GM19023 (cell line): Measurements from ENCODE around the gene ASPSCR1.

ENCODE experiments used
- ATAC-seq: cut with Tn5 transposase; IDR thresholded peaks from one replicate; pipeline ENCODE4 v1.9.1; 2021; ENCODE audit warnings: mild to moderate bottlenecking, moderate library complexity; ENCODE audit not compliant: unreplicated experiment

The ASPSCR1 gene

GRCh38 chr17:81958633-81959342 is 18.6 kb upstream of the ASPSCR1 start:
- ATAC-seq, result no peak

- ATAC-seq, result peak; percentile 62
These were observed 17.9 kb upstream of the ASPSCR1 start for GRCh38 chr17:81959362-81960129.

- ATAC-seq, result no peak
These were observed 17.1 kb upstream of the ASPSCR1 start for GRCh38 chr17:81960130-81960958.

- no peak for ATAC-seq
These were observed 16.3 kb upstream of the ASPSCR1 start, which contains the start of gene NOTUM for GRCh38 chr17:81961087-81961511. Gene NOTUM, minus strand, starts transcription at chr17:81961187. Its CDS starts 278 bp downstream, at chr17:81960909.

GRCh38 chr17:81961521-81962498 is 15.6 kb upstream of the ASPSCR1 start:
- no peak for ATAC-seq

- ATAC-seq, result no peak
These were observed 14.7 kb upstream of the ASPSCR1 start for GRCh38 chr17:81962499-81963441.

- no peak for ATAC-seq
These were observed 13.2 kb upstream of the ASPSCR1 start for GRCh38 chr17:81964081-81964849.

- ATAC-seq, result no peak
These were observed 10.8 kb upstream of the ASPSCR1 start for GRCh38 chr17:81966343-81967243.

GRCh38 chr17:81967244-81967532 is 10.2 kb upstream of the ASPSCR1 start:
- no peak for ATAC-seq

- peak; percentile 48 for ATAC-seq
These were observed 9.7 kb upstream of the ASPSCR1 start for GRCh38 chr17:81967533-81968395.

GRCh38 chr17:81968396-81968745 is 9.1 kb upstream of the ASPSCR1 start:
- ATAC-seq, result no peak

GRCh38 chr17:81968850-81969812 is 8.3 kb upstream of the ASPSCR1 start:
- ATAC-seq, result no peak

- no peak for ATAC-seq
These were observed 4.0 kb upstream of the ASPSCR1 start for GRCh38 chr17:81973432-81973831.

GRCh38 chr17:81976332-81977210 is 858 bp upstream of the ASPSCR1 start:
- ATAC-seq, result peak; percentile 3
